Measurements from ENCODE around the gene NODAL.

DNA sequence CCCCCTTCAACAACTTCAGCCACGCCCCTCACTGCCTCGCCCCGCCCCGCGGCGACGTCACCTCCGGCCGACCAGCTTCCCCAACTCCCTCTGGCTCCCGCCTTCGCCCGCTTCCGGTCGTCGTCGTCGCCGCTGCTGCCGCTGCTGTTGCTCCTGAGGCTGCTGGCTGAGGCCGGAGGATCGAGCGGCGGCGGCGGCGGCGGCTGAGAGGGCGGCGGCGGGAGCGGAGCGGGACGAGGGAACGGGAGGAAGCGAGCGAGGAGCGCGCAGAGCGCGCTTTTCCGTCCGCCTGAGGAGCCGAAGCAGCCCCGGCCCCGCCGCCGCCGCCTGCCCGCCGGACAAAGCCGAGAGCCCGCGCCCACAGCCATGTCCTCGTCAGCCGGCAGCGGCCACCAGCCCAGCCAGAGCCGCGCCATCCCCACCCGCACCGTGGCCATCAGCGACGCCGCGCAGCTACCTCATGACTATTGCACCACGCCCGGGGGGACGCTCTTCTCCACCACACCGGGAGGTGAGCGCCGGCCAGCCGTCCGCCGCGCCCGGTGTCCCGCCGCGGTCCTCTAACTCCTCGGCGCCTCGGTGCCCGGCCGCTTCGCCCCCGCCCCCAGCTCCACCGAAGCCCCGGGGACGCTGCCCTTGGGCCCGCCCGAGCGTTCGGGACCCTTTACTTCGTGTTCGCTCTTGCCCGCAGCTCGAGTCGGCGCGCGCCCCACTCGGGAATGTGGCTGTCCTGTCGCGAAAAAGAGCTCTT is 37.3 kb downstream of the NODAL start, which contains the start of gene EIF4EBP2:
- TF ChIP-seq, protein P1, sequence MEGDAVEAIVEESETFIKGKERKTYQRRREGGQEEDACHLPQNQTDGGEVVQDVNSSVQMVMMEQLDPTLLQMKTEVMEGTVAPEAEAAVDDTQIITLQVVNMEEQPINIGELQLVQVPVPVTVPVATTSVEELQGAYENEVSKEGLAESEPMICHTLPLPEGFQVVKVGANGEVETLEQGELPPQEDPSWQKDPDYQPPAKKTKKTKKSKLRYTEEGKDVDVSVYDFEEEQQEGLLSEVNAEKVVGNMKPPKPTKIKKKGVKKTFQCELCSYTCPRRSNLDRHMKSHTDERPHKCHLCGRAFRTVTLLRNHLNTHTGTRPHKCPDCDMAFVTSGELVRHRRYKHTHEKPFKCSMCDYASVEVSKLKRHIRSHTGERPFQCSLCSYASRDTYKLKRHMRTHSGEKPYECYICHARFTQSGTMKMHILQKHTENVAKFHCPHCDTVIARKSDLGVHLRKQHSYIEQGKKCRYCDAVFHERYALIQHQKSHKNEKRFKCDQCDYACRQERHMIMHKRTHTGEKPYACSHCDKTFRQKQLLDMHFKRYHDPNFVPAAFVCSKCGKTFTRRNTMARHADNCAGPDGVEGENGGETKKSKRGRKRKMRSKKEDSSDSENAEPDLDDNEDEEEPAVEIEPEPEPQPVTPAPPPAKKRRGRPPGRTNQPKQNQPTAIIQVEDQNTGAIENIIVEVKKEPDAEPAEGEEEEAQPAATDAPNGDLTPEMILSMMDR (IDR thresholded peaks at IDR 0.05; ENCODE audit: low read depth, low read length, poor library complexity, severe bottlenecking), result no peak
- no peak for TF ChIP-seq EZH2phosphoT487 (IDR thresholded peaks at IDR 0.05; ENCODE audit: borderline replicate concordance, low read length)

All from DOHH2 (cell line).